ENCODE results near the gene AUTS2.

AUTS2 gene

DNA sequence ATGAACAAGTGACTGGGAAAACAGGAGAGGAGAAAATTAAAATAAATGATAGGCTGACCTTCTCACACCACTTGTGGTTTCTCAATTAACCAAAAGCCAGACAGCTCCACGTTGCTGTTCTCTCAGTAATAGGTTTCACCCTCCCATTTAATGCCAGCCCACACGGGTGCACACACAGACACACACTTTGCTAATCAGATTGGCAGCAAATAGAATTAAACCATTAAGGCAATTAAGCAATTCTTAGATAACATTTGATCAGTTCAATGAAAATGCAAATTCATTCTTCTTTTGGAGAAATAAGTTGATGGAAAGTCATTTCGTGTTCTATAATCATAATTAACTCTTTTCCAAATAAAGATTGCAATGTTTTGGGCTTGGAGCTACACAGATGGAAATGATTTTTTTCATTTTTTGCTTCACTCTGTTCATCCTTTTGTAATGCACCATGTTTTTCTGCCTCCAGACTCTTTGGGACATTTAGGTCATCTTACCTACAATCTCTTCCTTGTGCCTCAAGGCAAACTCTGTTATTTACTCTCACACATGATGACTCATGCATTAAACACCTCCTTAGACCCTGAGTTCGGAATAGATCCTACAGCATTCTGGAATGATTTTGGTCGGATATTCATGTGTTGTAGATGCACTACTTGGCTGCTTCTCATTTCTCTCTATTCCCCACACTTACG, 700.7 kb downstream of the AUTS2 start:
- no peak for DNase-seq

DNA sequence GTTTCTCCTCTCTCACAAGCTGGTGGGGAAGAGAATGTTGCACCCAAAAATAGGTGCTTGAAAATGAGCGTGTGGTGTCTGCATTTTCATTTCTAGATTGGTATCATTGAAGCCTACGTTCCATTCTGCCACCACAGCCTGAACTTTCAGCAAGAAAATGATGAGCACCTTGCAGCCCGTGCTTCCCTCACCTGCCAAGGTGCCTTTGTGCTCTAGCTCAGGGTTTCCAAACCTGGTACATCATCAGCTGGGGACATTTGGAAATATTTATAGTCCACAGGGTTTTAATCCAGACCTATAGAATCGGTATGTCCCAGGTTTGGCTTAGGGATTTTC, 701.2 kb downstream of the AUTS2 start:
- DNase-seq, result no peak

DNA sequence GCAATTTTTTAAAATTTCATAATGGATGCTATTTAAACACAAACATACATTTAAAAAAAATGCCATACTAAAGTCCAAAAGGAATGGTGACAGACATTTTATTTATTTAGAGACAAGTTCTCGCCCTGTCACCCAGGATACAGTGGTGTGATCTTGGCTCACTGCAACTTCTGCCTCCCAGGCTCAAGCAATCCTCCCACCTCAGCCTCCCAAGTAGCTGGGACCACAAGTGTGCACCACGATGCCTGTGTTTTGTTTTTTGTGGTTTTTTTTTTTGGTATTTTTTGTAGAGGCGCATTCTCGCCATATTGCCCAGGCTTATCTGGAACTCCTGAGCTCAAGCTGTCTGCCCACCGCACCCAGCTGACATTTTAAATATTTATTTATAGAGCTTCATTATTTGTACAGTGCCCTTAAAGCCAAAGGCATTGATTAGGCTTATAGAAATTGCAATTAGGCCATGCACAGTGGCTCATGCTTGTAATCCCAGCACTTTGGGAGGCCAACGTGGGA, 703.5 kb downstream of the AUTS2 start:
- no peak for DNase-seq

DNA sequence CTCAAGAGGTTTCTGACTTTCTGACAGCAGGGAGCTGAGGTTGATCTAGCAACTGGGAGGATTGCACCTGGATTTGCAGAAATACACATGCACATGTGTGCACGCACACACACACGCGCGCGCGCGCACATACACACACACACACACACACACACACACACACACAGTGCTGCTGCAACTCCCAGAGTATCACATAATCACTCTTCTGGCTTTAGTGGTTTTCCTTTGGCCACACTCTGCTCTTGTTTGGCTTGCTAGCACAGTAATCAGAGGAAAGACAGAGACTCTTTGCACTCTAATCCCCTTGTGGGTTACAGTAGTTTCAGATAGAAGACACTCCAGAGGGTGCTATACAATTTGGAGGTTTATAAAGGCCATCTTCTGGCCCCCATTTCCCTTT, 705.0 kb downstream of the AUTS2 start:
- DNase-seq, result no peak

DNA sequence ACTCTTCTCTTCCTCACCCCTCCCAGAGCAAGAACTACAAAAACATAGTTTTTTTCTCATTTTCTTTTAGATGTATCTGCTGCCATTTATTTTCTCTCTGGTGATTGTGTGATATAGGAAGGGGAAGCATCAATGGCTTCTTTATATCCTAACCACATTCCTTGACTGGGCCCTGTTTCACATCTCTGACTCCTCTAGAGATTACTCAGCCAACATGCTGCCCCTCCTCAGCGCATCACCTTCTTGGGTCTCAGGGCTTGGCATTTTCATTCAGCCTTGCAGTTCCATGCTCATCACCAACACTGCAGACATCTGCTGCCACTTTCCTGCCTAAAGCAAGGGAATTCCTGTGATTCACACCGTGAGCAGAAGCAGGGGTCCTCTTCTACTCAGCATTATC, 705.5 kb downstream of the AUTS2 start:
- DNase-seq, result no peak

DNA sequence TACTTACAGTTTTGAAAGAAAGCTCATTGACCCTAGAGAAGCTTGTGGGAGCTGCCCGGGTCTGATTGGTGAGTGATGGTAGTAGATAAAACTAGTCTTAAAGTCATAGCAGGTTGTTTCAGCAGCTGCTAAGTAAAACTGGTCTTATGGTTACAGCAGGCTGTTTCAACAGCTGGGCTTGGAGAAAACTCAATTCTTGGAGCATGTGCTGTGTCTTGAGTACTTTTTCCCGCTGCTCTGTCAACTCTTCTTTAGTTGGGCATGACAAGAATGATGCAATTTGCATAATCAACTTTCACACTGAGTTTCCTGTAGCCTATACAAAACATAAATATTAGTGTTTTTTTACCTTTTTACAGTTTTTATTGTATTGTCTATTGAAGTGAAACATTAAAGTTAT, 707.9 kb downstream of the AUTS2 start:
- DNase-seq, result no peak

DNA sequence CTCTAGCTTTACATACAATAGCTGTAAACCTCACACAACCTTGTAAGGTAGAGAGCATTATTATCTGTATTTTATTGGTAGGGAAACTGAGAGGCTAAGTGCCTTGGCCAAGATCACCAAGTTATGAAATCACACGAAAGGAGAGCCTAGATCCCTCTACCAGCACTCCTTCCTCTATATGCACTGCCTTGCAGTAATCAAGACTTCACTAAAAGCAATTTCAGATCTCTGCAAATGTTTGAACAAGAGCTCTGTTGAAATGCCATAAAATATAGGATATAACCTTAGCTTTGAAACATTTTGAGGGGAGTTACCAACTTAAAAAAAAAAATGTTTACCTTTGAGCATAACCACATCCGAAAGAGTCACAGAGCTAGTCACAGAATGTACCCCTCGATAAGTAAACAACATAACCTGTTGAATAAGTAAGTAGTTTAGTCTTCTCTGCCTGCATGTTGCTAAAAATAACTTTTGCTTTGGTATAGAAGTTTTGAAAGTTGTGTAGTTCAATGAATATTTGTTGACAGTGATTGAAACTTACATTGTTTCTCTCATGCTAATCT, 709.4 kb downstream of the AUTS2 start:
- no peak for DNase-seq

DNA sequence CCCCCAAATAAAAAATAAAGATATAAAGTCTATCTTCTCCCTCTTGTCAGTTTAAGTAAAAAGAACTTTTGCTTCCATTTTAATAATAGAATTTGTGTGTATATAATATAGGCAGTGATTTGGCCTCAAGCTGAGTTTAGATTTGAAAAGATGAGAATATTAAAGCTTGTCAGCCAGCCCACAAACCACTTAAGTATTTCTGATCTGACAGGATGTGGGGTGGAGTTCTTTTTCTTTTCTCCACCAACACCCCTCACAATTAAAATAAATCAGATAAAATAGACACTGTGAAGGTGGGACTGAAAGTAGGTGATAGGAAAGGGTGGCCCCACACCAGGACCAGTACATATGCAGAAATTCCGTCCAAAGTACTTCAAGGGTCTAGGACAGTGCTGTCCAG, 714.1 kb downstream of the AUTS2 start:
- no peak for DNase-seq

DNA sequence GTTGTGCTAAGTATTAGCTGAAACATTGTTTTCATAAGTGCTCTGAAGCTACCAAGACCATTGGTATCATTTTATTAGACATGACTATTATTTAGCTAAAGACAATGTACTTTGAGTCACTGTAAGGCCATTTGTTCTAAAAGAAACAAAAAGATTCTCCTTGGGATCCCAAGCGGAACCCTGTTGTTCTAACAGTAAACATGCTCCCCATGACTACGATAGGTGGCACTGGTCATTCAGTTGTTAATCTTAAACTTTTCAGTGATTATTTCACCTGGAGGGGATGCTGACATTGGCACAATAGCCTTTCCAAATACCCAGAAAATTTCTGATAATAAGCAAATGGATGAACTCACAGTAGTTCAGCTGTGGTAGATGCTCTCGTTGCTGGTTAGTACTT, 715.0 kb downstream of the AUTS2 start:
- DNase-seq, result no peak

DNA sequence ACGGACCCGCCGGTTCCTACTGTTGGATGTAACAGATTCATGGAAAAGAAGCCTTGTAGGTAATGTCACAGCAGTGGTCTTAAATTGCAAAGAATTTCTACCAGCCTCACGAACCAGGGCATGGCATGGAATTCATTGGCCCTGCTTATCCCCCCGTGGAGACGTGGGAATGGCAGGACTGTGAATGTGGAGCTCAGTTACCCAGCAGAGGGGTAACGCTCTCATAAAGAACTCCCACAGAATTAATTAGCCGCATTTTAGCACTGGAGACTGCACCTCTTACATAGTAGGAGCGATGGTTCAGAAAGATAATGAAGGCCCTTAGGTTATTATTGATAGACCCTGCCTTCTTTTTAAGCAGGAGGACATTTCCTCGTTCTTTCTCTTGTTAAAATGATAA, 715.4 kb downstream of the AUTS2 start:
- DNase-seq, result no peak

DNA sequence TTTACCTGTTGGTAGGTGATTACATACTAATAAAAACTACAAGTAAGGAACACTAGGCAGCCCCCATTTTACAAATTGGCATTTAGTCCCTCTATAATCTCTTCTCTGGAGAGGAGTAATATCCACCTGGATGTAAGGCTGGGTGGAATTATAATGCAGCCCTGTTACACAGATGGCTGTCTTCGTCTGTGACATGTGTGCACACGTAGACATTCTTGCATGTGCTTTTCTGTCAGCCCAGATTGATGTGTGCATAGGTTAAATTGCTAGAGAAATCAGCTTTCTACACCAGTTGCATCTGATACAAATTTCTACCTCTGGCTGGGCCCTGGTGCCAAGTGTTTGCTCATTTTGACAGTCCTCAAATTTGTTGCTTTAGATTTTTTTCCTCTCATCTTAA, 715.9 kb downstream of the AUTS2 start:
- DNase-seq, result no peak

DNA sequence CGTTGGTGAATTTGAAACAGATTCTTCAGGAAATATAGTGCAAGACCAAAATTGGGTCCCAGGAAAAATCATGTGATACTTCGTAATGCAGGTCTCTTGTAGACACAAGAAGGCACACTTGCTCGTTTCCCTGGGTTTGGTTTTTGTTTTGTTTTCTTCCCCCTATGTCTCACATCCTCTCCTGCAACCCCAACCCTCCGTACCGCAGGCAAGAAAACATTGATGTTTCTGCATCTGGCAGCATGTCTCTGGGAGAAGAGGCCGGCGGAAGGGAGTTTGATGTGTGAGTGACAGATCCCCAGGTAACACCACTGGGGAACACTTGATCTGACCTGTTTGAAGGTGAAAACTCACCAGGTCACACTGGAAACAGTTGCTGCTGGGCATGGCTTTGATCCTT, 718.5 kb downstream of the AUTS2 start:
- DNase-seq, result no peak

DNA sequence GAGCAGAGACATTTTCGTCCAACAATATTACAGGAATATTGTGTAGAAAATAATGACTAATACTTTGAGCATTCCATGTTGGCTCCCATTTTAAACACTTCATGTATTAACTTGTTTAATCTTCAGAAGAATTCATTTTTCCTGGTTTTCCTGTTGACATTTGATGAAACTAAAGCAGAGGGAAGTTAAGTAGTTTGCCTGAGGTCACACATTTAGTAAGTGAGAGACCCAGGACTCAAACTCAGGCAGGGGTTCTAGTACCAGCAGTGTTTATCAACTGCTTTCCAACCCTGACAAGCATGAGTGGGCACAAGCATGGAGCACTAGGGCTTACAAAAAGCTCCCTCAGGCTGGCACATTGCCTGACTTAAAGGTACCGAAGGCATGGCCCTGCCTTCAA, 719.1 kb downstream of the AUTS2 start:
- no peak for DNase-seq

DNA sequence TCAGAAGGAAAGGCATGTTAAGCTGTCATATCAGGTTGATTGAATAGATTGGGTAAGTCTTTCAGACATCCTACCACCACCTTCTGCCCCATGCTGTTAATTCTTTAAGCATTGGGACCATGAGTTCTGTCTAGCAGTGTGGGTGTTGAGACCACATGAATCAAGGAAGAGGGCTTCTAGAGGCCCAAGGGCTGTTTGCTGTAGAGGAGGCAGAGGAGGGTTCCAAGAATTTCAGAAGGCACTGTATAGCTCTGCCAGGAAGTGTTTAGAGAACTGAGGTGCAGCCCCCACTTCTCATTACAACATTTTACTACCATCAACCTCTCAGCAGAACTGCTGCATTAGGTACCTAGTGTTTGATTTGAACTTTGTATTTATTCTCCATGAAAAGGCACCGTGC, 720.2 kb downstream of the AUTS2 start:
- DNase-seq, result no peak

DNA sequence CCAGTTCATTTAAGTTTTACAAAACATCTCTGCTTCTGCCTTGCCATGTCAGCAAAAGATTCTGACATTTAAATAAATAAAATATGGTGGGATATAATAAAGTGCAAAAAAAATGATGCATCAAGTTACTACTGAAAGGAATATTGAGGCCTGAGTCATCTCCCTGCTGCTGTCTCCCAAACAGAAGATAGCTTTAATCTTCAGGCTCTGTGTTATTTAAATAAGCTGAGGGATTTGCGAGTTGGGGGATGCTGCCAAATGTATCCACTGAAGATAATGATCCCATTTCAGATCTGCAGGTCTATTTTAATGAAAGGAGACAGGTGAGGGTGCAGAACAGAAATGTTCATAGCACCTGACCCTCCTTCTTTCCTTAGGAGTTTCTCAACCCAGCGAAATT, 720.8 kb downstream of the AUTS2 start:
- DNase-seq, result no peak

DNA sequence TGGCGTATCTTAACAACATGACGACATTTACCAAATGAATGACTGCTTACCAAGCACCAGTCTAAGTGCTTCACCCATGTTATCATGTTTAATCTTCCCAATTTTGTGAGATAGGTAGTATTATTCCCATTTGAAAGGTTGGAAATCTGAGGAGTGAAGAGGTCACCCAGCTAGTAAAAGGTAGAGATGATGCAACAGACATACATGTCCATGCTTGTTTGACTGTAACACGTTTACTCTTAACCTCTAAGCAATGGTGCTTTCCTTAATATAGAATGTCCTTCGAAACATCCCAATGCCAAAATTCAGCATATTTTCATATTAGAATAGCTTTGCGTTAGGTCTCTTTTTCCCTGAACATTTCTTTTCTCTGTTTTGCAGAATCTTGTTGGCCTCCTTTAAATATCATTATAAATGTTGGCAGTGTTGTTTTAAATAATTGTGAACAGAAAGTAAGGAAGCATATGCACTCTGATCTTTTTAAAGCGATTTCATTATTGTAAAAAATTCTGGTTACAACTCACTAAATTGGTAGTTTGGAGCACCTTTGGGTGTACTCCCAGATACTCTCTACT, 722.8 kb downstream of the AUTS2 start:
- no peak for DNase-seq

DNA sequence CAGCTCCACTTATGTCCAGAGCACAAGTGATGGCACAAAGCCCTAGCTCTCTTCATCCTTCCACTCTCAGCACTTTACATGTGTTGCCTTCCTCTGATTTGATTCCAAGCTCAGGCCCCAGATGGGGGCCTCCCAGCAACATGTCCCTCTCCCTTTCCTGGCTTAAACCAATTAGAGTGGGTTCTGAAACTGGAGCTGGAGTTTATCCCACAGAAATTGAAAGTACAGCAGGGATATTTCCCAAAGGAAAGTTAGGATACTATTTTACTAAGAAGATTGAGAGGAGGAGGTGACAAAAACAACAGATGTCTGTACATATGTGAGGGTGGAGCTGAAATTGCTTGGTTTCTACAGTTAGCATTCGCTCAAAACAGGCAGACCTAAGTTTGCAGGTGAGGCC, 724.6 kb downstream of the AUTS2 start:
- no peak for DNase-seq

DNA sequence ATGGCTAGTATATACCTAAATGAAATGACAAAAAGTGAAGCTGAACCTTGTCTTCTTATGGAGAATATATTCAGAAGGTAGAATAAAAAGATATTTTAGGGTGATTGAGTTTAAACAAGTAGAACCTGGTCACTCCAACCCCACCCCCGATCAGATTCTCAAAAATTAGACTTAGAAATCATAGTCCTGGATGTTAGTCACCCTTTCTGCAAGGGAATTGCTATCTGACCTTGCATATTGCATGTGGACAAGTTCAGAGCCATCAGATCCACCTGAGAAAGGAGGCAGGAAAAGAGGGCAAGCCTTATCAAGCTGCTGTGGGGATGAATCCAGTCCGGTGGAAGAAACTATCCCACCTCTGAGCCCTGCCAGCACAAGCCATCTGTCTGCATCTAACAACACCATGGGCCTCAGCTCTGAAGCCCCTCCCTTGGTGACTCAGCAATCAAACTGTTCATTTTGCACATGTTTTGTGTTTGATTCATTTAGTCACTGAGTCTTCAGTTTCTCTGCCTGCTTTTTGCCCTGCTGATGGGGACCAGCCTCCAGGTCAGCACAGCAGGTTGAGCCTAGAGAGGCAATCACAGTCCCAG, 727.3 kb downstream of the AUTS2 start:
- DNase-seq, result no peak

DNA sequence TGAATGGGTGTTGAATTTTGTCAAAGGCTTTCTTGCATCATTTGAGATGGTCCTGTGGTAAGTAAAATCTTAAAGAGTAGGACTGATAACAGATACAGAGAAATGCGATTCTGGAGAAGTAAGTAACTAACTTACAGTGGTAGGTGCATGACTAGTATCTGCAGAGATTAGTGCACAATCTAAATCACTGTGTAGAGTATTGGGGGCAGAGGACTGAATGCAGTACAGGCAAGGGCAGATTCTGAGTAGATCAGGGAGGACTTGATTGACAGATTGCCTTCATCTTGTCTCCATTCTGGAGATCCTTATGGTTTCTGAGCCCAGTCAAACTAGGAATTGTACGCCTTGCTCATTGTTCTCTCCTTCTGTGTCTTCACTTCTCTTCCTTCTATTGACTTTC, 736.0 kb downstream of the AUTS2 start:
- DNase-seq, result no peak

DNA sequence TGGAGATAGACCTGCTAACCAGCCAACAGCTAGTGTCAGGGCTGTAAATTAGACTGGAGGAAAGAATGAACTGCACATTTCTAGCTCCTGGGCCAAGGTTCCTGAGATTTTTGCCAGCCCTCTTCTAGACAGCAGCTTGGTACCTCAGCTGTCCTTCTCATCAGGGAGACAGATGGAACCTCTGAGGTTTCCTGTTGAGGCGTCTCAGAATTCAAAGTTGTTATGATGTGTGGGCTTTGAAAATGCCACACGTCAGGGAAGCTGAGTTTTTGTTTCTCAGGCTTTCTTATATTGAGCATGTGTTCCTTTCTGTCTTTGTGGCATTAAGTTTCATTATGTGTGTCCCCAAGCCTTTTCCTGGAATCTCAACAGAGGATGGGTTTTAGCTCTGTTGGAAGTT, 736.6 kb downstream of the AUTS2 start:
- DNase-seq, result no peak

DNA sequence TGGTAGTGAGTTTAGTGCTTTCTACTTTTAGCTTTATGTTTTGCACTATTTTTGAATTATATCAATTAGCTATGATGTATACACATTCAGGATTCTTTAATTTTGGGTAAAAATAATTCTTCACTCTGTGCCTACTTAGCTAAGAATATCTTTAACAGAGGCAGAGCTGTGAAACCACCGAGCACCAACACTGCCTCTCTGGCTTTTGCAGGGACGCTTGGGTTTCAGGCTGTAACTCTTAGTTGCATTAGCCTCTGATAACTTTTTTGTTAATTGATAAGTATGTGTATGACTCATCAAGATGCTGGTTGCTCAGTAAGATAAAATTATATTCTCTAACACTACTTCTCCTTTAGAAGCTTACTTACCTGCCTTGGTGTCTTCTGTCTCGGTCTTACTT, 738.3 kb downstream of the AUTS2 start:
- DNase-seq, result no peak

DNA sequence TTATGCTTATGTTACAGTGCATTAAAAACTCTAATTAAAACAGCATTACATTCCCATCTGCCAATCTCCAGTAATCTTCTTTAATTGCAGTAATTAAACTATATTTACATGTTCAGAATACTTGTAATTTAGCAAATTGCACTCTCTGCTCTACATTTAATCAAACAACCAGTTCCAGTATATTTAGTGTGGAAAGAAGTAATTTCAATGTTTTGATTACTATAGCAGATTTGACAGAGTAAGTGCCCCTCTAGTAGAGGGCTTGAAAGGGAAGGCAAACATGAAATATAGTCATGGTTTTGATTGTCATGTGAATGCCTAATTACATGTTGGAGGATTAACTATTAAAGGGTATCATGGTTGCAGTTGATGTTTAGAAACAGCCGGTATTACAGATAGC, 739.7 kb downstream of the AUTS2 start:
- no peak for DNase-seq

DNA sequence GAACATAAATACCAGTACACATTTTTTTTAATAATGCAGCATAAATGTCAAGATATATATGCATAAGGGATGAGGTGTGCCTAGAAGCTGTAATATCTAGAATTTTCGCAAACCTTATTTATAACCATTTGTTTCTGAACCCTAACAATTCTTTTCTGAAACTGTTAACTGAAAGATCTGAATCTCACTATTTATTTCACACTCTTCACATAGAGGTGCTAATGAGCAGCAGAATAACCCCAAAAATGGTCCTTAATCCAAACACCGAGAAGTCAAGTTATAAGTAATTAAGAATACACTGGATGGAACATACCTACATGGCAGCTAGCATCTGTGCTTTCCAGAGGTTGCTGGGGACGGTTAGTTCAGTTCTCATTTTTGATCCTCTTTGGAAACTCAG, 742.0 kb downstream of the AUTS2 start:
- DNase-seq, result no peak

DNA sequence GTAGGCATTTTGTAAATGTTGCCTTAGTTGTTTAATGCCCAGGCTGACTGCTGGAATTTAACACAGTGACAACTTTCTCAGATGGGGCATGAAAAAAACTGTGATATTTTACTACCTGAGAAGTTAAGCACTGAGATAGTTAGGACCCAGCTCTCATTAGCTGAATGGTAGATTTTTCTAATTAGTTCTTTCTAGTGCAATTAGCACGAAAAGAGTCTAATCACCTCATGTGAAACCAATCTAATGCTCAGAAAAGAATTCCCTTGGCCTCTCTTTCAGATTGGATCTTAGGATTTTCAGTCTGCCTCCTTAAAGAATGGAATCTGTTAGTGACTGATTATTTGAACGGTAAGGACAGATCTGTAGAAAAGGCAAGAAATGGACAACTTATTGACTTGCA, 743.2 kb downstream of the AUTS2 start:
- no peak for DNase-seq

DNA sequence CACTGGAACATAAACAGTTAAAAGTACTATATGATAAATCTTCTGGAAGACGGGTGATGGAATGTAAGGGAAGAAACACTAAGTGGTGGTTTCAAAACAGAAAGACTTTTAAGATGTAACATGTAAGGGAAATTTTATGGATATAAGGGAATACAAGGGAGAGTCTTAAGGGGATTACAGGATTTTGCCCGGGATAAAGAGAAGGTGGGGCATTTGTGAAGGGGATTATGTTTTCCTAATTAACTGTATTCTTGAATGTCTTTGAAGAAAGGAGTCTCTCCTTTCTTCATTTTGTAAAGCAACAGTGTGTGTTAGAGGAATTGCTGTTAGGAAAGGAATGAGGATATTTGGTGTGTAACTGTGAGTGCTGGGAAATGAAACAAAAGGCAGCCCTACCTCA, 745.2 kb downstream of the AUTS2 start:
- no peak for DNase-seq
